ENCODE data around the gene LGALS16. TPM values are rescaled to one million over a fixed set of nuclear protein-coding genes. Genes with fewer than 3 reads are reported as not detected.
"Not testable (repeated sequence)": the region's sequence is repeated elsewhere in the genome, so short reads cannot be mapped to it uniquely, and the experiment has no call there.

The LGALS16 gene
- total RNA-seq (not detected), polyA plus RNA-seq (not detected)

- Histone ChIP-seq H3K27ac (ENCODE audit: low read depth, low read length) (no peak within 1 kb of the TSS), H3K4me3 (ENCODE audit: low read length in 2 of 2) (no peak within 1 kb of the TSS), H3K27me3 (ENCODE audit: insufficient read depth, low read length) (no peaks in the 10 kb centered on the region), H3K36me3 (ENCODE audit: insufficient read depth, low read length) (no peaks in the 10 kb centered on the region), H3K9me3 (ENCODE audit: control insufficient read depth in 1 of 2, low read length in 2 of 2) (no peaks in the 10 kb centered on the region), H3K4me1 (ENCODE audit: insufficient read depth, low read length) (no peaks in the 10 kb centered on the region)
- no peak within 1 kb of the TSS for H3K4me3 Mint-ChIP-seq
- H3K27me3 Mint-ChIP-seq = peaks cover 16 to 27% of the 10 kb centered on the region in 2 donors
- H3K9me3 Mint-ChIP-seq = no peaks in the 10 kb centered on the region
- intact Hi-C loops (cut with micrococcal nuclease) = no loop called here
- no peaks in the 10 kb centered on the region for H3K36me3 Mint-ChIP-seq
- ChIA-PET CTCF (ENCODE audit: partially characterized antibody) (no interaction called here), POLR2A (ENCODE audit: partially characterized antibody) (no interaction called here)
- no peaks in the 10 kb centered on the region for H3K4me1 Mint-ChIP-seq
- H3K27ac Mint-ChIP-seq = no peak within 1 kb of the TSS
- no peak for DNase-seq
Measured at GRCh38 chr19:39655613-39656012, at the start of gene LGALS16. LGALS16 (plus strand) TSS chr19:39655913; CDS start chr19:39655962, 49 bp downstream.

GRCh38 chr19:39607021-39607420 is 48.7 kb upstream of the LGALS16 start:
- intact Hi-C loops (cut with micrococcal nuclease) = no loop called here
- Histone ChIP-seq H3K27ac (ENCODE audit: low read depth, low read length) (no peak overlapping the region), H3K27me3 (ENCODE audit: insufficient read depth, low read length) (peaks cover 5% of the 10 kb centered on the region), H3K36me3 (ENCODE audit: insufficient read depth, low read length) (no peaks in the 10 kb centered on the region), H3K4me3 (ENCODE audit: low read length in 2 of 2) (no peak overlapping the region), H3K4me1 (ENCODE audit: insufficient read depth, low read length) (no peaks in the 10 kb centered on the region), H3K9me3 (ENCODE audit: control insufficient read depth in 1 of 2, low read length in 2 of 2) (no peaks in the 10 kb centered on the region)
- peaks cover 0 to 1% (median 0%) of the 10 kb centered on the region in 8 donors for H3K9me3 Mint-ChIP-seq
- peaks cover 8 to 11% of the 10 kb centered on the region in 2 donors for H3K27me3 Mint-ChIP-seq
- H3K4me1 Mint-ChIP-seq = no peaks in the 10 kb centered on the region
- CTCF ChIA-PET (ENCODE audit: partially characterized antibody) = no interaction called here
- POLR2A ChIA-PET (ENCODE audit: partially characterized antibody) = no interaction called here
- H3K4me3 Mint-ChIP-seq = no peak overlapping the region
- no peak overlapping the region for H3K27ac Mint-ChIP-seq
- DNase-seq = no peak
- no peaks in the 10 kb centered on the region for H3K36me3 Mint-ChIP-seq

GRCh38 chr19:39607561-39607960 is 48.2 kb upstream of the LGALS16 start:
- H3K27ac ChIP-seq (ENCODE audit: low read depth, low read length) = no peak overlapping the region
- intact Hi-C loops (cut with micrococcal nuclease) = no loop called here

GRCh38 chr19:39613597-39613996 is 42.1 kb upstream of the LGALS16 start:
- ChIA-PET CTCF (ENCODE audit: partially characterized antibody) (no interaction called here), POLR2A (ENCODE audit: partially characterized antibody) (no interaction called here)
- intact Hi-C loops (cut with micrococcal nuclease) = no loop called here
- Mint-ChIP-seq H3K27me3 (peaks cover 2 to 11% of the 10 kb centered on the region in 2 donors), H3K9me3 (peaks cover 0 to 13% (median 8%) of the 10 kb centered on the region in 8 donors), H3K4me1 (no peaks in the 10 kb centered on the region), H3K27ac (no peak overlapping the region), H3K36me3 (peaks cover 0 to 4% of the 10 kb centered on the region in 2 donors), H3K4me3 (no peak overlapping the region)
- no peak for DNase-seq
- Histone ChIP-seq H3K27me3 (ENCODE audit: insufficient read depth, low read length) (no peaks in the 10 kb centered on the region), H3K4me1 (ENCODE audit: insufficient read depth, low read length) (no peaks in the 10 kb centered on the region), H3K4me3 (ENCODE audit: low read length in 2 of 2) (no peak overlapping the region), H3K27ac (ENCODE audit: low read depth, low read length) (no peak overlapping the region), H3K9me3 (ENCODE audit: control insufficient read depth in 1 of 2, low read length in 2 of 2) (no peaks in the 10 kb centered on the region), H3K36me3 (ENCODE audit: insufficient read depth, low read length) (no peaks in the 10 kb centered on the region)

More at GRCh38 chr19:39607561-39607960, 48.2 kb upstream of the LGALS16 start:
- Mint-ChIP-seq H3K4me1 (no peaks in the 10 kb centered on the region), H3K9me3 (peaks cover 0 to 2% (median under 1%) of the 10 kb centered on the region in 8 donors), H3K4me3 (no peak overlapping the region), H3K27me3 (peaks cover 9 to 11% of the 10 kb centered on the region in 2 donors), H3K36me3 (no peaks in the 10 kb centered on the region), H3K27ac (no peak overlapping the region)
- Histone ChIP-seq H3K27me3 (ENCODE audit: insufficient read depth, low read length) (peaks cover 5% of the 10 kb centered on the region), H3K4me1 (ENCODE audit: insufficient read depth, low read length) (no peaks in the 10 kb centered on the region), H3K4me3 (ENCODE audit: low read length in 2 of 2) (no peak overlapping the region), H3K9me3 (ENCODE audit: control insufficient read depth in 1 of 2, low read length in 2 of 2) (no peaks in the 10 kb centered on the region), H3K36me3 (ENCODE audit: insufficient read depth, low read length) (no peaks in the 10 kb centered on the region)
- POLR2A ChIA-PET (ENCODE audit: partially characterized antibody) = no interaction called here
- no peak for DNase-seq
- CTCF ChIA-PET (ENCODE audit: partially characterized antibody) = no interaction called here

- POLR2A ChIA-PET (ENCODE audit: partially characterized antibody) = no interaction called here
- Mint-ChIP-seq H3K27me3 (peaks cover 29 to 41% of the 10 kb centered on the region in 2 donors), H3K27ac (no peak overlapping the region), H3K4me3 (no peak overlapping the region), H3K4me1 (no peaks in the 10 kb centered on the region), H3K36me3 (peaks cover 0 to 4% of the 10 kb centered on the region in 2 donors), H3K9me3 (peaks cover 0 to 13% (median 7%) of the 10 kb centered on the region in 8 donors)
- no peak for DNase-seq
- H3K27ac ChIP-seq (ENCODE audit: low read depth, low read length) = no peak overlapping the region
- CTCF ChIA-PET (ENCODE audit: partially characterized antibody) = no interaction called here
- no peaks in the 10 kb centered on the region for H3K9me3 ChIP-seq (ENCODE audit: control insufficient read depth in 1 of 2, low read length in 2 of 2)
- intact Hi-C loops (cut with micrococcal nuclease) = no loop called here
- H3K36me3 ChIP-seq (ENCODE audit: insufficient read depth, low read length) = no peaks in the 10 kb centered on the region
- no peaks in the 10 kb centered on the region for H3K4me1 ChIP-seq (ENCODE audit: insufficient read depth, low read length)
- no peak overlapping the region for H3K4me3 ChIP-seq (ENCODE audit: low read length in 2 of 2)
- H3K27me3 ChIP-seq (ENCODE audit: insufficient read depth, low read length) = no peaks in the 10 kb centered on the region
Measured at GRCh38 chr19:39617745-39618144, 38.0 kb upstream of the LGALS16 start.

GRCh38 chr19:39623946-39624345 is 31.8 kb upstream of the LGALS16 start:
- ChIA-PET CTCF (ENCODE audit: partially characterized antibody) (interaction anchor here (1.0 kb wide), 1 partner anchor 72 kb away, joined by 3 read pairs; no protein-coding TSS in a partner anchor), POLR2A (ENCODE audit: partially characterized antibody) (no interaction called here)
- Histone ChIP-seq H3K9me3 (ENCODE audit: control insufficient read depth in 1 of 2, low read length in 2 of 2) (no peaks in the 10 kb centered on the region), H3K4me1 (ENCODE audit: insufficient read depth, low read length) (no peaks in the 10 kb centered on the region), H3K4me3 (ENCODE audit: low read length in 2 of 2) (no peak overlapping the region), H3K36me3 (ENCODE audit: insufficient read depth, low read length) (no peaks in the 10 kb centered on the region), H3K27me3 (ENCODE audit: insufficient read depth, low read length) (no peaks in the 10 kb centered on the region), H3K27ac (ENCODE audit: low read depth, low read length) (no peak overlapping the region)
- Mint-ChIP-seq H3K27ac (no peak overlapping the region), H3K36me3 (no peaks in the 10 kb centered on the region), H3K4me3 (no peak overlapping the region), H3K4me1 (no peaks in the 10 kb centered on the region), H3K9me3 (peaks cover 0 to 2% (median 0%) of the 10 kb centered on the region in 8 donors), H3K27me3 (peaks cover 42 to 48% of the 10 kb centered on the region in 2 donors)
- DNase-seq = no peak
- intact Hi-C loops (cut with micrococcal nuclease) = loop anchor here (10.0 kb wide), 1 partner anchor 49 kb away; no protein-coding TSS in a partner anchor

GRCh38 chr19:39627631-39628030 is 28.1 kb upstream of the LGALS16 start:
- H3K9me3 ChIP-seq (ENCODE audit: control insufficient read depth in 1 of 2, low read length in 2 of 2); H3K4me1 ChIP-seq (ENCODE audit: insufficient read depth, low read length); H3K4me1 Mint-ChIP-seq; H3K36me3 ChIP-seq (ENCODE audit: insufficient read depth, low read length); H3K4me3 ChIP-seq (ENCODE audit: low read length in 2 of 2); H3K4me3 Mint-ChIP-seq; POLR2A ChIA-PET (ENCODE audit: partially characterized antibody); H3K36me3 Mint-ChIP-seq; H3K27me3 ChIP-seq (ENCODE audit: insufficient read depth, low read length); H3K27ac Mint-ChIP-seq; H3K27ac ChIP-seq (ENCODE audit: low read depth, low read length); H3K9me3 Mint-ChIP-seq: not testable (repeated sequence)
- peaks cover 18 to 23% of the 10 kb centered on the region in 2 donors for H3K27me3 Mint-ChIP-seq
- DNase-seq = peak in 1 of 5 donors; percentile 10
- CTCF ChIA-PET (ENCODE audit: partially characterized antibody) = interaction anchor here (0.6 to 1.6 kb wide), 2 partner anchors 73 to 76 kb away, joined by 3 to 4 read pairs; no protein-coding TSS in a partner anchor
- intact Hi-C loops (cut with micrococcal nuclease) = loop anchor here (5.0 to 10.0 kb wide), 2 partner anchors 53 to 75 kb away; no protein-coding TSS in a partner anchor
